Sigmoid colon (tissue), 4 donors: ENCODE data around the gene SLC19A1.

Experiments used
- EP300 ChIP-seq, 4 donors: sonication (generic); formaldehyde crosslinking; IDR thresholded peaks; one replicate each; pipeline ENCODE4 v1.6.1; 2017; ENCODE audit warnings: antibody characterized with exemption in 4 of 4
- POLR2A ChIP-seq, 2 donors: fragments of 450-650 bp; IDR thresholded peaks; one replicate each; pipeline ENCODE4 v1.6.1; 2016; ENCODE audit warnings: antibody characterized with exemption in 2 of 2, mild to moderate bottlenecking in 2 of 2, moderate library complexity in 2 of 2
- POLR2AphosphoS5 ChIP-seq, 4 donors: sonication (generic); formaldehyde crosslinking; IDR thresholded peaks; one replicate each; pipeline ENCODE4 v1.6.1; 2017; ENCODE audit warnings: antibody characterized with exemption in 4 of 4
- TF ChIP-seq, protein P1 (sequence below), 4 experiments: fragments of 450-650 bp in 3 of 4; fragments of 200-600 bp in 1 of 4; IDR thresholded peaks; one replicate each; pipeline ENCODE4 v1.5.1; 2016 to 2019; ENCODE audit warnings: antibody characterized with exemption in 4 of 4, mild to moderate bottlenecking in 3 of 4, moderate library complexity in 2 of 4

DNA sequence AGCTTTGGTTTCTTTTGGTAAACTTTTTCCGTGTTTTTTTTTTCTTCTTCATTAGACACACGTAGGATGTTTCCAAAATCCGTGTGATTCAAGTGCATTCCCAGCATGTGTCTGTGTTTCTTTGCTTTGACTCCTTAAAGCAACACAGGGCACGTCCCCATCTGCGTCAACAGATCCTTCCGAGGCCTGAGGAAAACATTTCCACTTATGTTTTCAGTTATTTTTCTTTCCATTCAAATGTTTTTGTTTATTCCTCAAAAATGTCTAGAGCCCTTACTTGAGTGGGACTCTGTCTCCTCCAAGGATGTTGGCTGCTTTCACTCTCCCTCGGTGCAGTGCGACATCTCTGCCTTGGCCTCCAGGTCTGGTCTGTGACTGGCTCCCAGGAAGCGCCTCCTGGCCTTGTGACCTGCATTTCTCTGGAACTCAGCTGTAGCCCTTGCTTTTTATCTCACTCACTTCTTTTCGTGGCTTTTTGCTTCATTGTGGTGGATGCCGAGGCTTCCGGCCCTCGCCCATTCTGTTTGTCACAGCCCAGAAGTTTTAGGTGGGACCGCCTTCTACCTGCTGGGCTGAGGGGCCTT lies 31.3 kb upstream of the SLC19A1 start:
- TF ChIP-seq, protein P1, sequence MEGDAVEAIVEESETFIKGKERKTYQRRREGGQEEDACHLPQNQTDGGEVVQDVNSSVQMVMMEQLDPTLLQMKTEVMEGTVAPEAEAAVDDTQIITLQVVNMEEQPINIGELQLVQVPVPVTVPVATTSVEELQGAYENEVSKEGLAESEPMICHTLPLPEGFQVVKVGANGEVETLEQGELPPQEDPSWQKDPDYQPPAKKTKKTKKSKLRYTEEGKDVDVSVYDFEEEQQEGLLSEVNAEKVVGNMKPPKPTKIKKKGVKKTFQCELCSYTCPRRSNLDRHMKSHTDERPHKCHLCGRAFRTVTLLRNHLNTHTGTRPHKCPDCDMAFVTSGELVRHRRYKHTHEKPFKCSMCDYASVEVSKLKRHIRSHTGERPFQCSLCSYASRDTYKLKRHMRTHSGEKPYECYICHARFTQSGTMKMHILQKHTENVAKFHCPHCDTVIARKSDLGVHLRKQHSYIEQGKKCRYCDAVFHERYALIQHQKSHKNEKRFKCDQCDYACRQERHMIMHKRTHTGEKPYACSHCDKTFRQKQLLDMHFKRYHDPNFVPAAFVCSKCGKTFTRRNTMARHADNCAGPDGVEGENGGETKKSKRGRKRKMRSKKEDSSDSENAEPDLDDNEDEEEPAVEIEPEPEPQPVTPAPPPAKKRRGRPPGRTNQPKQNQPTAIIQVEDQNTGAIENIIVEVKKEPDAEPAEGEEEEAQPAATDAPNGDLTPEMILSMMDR (IDR thresholded peaks at IDR 0.05): no peak
- TF ChIP-seq POLR2AphosphoS5 (IDR thresholded peaks at IDR 0.05): no peak
- TF ChIP-seq POLR2A (IDR thresholded peaks at IDR 0.05): no peak
- TF ChIP-seq EP300 (IDR thresholded peaks at IDR 0.05): no peak
